Prostate gland (tissue), 2 donors: ENCODE measurements around the gene FCGR1A.
"Not testable (repeated sequence)": the region's sequence is repeated elsewhere in the genome, so short reads cannot be mapped to it uniquely, and the experiment has no call there.

ENCODE experiments used
- CTCF ChIP-seq, 4 experiments: fragments of 200-600 bp in 2 of 4; fragments of 450-650 bp in 2 of 4; sonication (generic) in 2 of 4; IDR thresholded peaks; 1 replicate in 3 of 4; 2 replicates in 1 of 4; pipeline ENCODE4 v1.5.1; 2016 to 2019; ENCODE audit warnings: antibody characterized with exemption in 4 of 4, mild to moderate bottlenecking in 2 of 4, moderate library complexity in 2 of 4
- POLR2A ChIP-seq: fragments of 450-650 bp; IDR thresholded peaks from one replicate; pipeline ENCODE4 v1.6.1; 2016; ENCODE audit warnings: antibody characterized with exemption, mild to moderate bottlenecking
- POLR2AphosphoS5 ChIP-seq: sonication (generic); formaldehyde crosslinking; IDR thresholded peaks from one replicate; pipeline ENCODE4 v1.6.1; 2017; ENCODE audit warnings: antibody characterized with exemption

- not testable (repeated sequence) for TF ChIP-seq CTCF (IDR thresholded peaks at IDR 0.05); POLR2AphosphoS5; POLR2A
Observed at GRCh38 chr1:149793885-149794284, 11.4 kb downstream of the FCGR1A start.
